SK-N-SH (cell line): ENCODE data around the gene ERGIC1. TPM values are rescaled to one million over a fixed set of nuclear protein-coding genes. Genes with fewer than 3 reads are reported as not detected.
A peak's percentile ranks its signal among the peaks of the same experiment; 100 is the strongest.

Experiments used
- CTCF ChIA-PET: fragments of 300-600, 350-600 bp; formaldehyde crosslinking; extraction: SDS; loops from one replicate; lab custom pipeline; 2021; lab: Yijun Ruan, JAX
- POLR2A ChIA-PET: fragments of 350-600 bp; sonication (Branson Sonifier 250); formaldehyde crosslinking; extraction: SDS; loops from one replicate; lab custom pipeline; 2020; ENCODE audit warnings: antibody characterized with exemption, inconsistent platforms; lab: Yijun Ruan, JAX
- DNase-seq: peaks from one replicate; pipeline ENCODE4 v3.0.0; 2012
- H2AFZ ChIP-seq: fragments of 200-600 bp; sonication (generic); 2 replicates; pipeline ENCODE4 v1.8.1; 2016; ENCODE audit warnings: antibody characterized with exemption, mild to moderate bottlenecking, low read depth
- H3F3A ChIP-seq: fragments of 200-600 bp; sonication (generic); replicated peaks from 2 replicates; pipeline ENCODE3; 2016; ENCODE audit warnings: antibody characterized with exemption, mild to moderate bottlenecking; ENCODE audit not compliant: insufficient read depth
- H3K27ac ChIP-seq, 2 experiments: fragments of 200-500 bp in 1 of 2; fragments of 200-600 bp in 1 of 2; sonication (Bioruptor generic) in 1 of 2; sonication (generic), shearing (Covaris generic) in 1 of 2; 2 replicates each; pipeline versions ENCODE4 v1.5.1 to v1.6.1; 2014 to 2016; ENCODE audit warnings: low read depth in 2 of 2, inconsistent platforms in 1 of 2, low read length in 1 of 2, mild to moderate bottlenecking in 1 of 2, mixed read lengths in 1 of 2
- H3K27me3 ChIP-seq: fragments of 200-600 bp; sonication (generic), shearing (Covaris generic); 2 replicates; pipeline ENCODE4 v1.6.1; 2016; ENCODE audit warnings: mixed run types; ENCODE audit not compliant: insufficient read depth
- H3K36me3 ChIP-seq, 2 experiments: fragments of 200-500 bp in 1 of 2; fragments of 200-600 bp in 1 of 2; sonication (Bioruptor generic) in 1 of 2; sonication (generic) in 1 of 2; replicated peaks in 1 of 2; 2 replicates each; pipeline versions ENCODE3 to v1.5.1; 2014 to 2016; ENCODE audit warnings: low read length in 1 of 2, mild to moderate bottlenecking in 1 of 2; ENCODE audit not compliant: insufficient read depth in 2 of 2, control insufficient read depth in 1 of 2
- H3K4me1 ChIP-seq, 2 experiments: fragments of 200-500 bp in 1 of 2; fragments of 200-600 bp in 1 of 2; sonication (Bioruptor generic) in 1 of 2; sonication (generic), shearing (Covaris generic) in 1 of 2; 2 replicates each; pipeline versions ENCODE4 v1.5.1 to v1.6.1; 2014 to 2016; ENCODE audit warnings: low read depth in 1 of 2, low read length in 1 of 2, mixed run types in 1 of 2; ENCODE audit not compliant: insufficient read depth in 2 of 2, control insufficient read depth in 1 of 2
- H3K4me2 ChIP-seq: fragments of 200-600 bp; sonication (generic), shearing (Covaris generic); 2 replicates; pipeline ENCODE4 v1.6.1; 2017; ENCODE audit warnings: mixed run types
- H3K4me3 ChIP-seq, 2 experiments: fragments of 200-500 bp in 1 of 2; fragments of 200-600 bp in 1 of 2; sonication (Bioruptor generic) in 1 of 2; sonication (generic), shearing (Covaris generic) in 1 of 2; 2 replicates each; pipeline versions ENCODE4 v1.5.1 to v1.8.1; 2014 to 2016; ENCODE audit warnings: low read depth in 2 of 2, inconsistent platforms in 1 of 2, low read length in 1 of 2, mild to moderate bottlenecking in 1 of 2, mixed read lengths in 1 of 2, moderate library complexity in 1 of 2
- H3K79me2 ChIP-seq: fragments of 200-600 bp; sonication (generic); 2 replicates; pipeline ENCODE4 v1.8.1; 2017; ENCODE audit warnings: mild to moderate bottlenecking; ENCODE audit not compliant: insufficient read depth
- H3K9ac ChIP-seq: fragments of 200-600 bp; sonication (generic); 2 replicates; pipeline ENCODE4 v1.6.1; 2017; ENCODE audit warnings: mixed run types
- H3K9me2 ChIP-seq: fragments of 200-600 bp; sonication (generic); 2 replicates; pipeline ENCODE4 v1.6.1; 2017; ENCODE audit warnings: mixed run types
- H3K9me3 ChIP-seq: fragments of 200-600 bp; sonication (generic); 2 replicates; pipeline ENCODE4 v1.6.1; 2017; ENCODE audit warnings: mixed run types, mild to moderate bottlenecking, moderate library complexity
- H4K20me1 ChIP-seq: fragments of 200-600 bp; sonication (generic); 2 replicates; pipeline ENCODE4 v1.6.1; 2017; ENCODE audit warnings: mild to moderate bottlenecking, mixed run types; ENCODE audit not compliant: insufficient read depth
- ELF1 ChIP-seq: IDR thresholded peaks from 2 replicates; pipeline ENCODE4 v1.4.0; 2012
- FOSL2 ChIP-seq: IDR thresholded peaks from 2 replicates; pipeline ENCODE4 v1.4.0; 2012; ENCODE audit warnings: low read depth, mild to moderate bottlenecking, moderate library complexity, borderline replicate concordance
- FOXJ3 ChIP-seq: sonication (generic); formaldehyde crosslinking; IDR thresholded peaks from 2 replicates; pipeline ENCODE4 v1.5.1; 2020; ENCODE audit warnings: mild to moderate bottlenecking, missing genetic modification reagents
- MEF2A ChIP-seq: IDR thresholded peaks from 2 replicates; pipeline ENCODE4 v1.4.0; 2012; ENCODE audit warnings: low read depth, borderline replicate concordance
- MXI1 ChIP-seq: IDR thresholded peaks from 2 replicates; pipeline ENCODE4 v1.6.1; 2012; ENCODE audit warnings: mild to moderate bottlenecking, low read depth, low read length, improper control_type of control experiment
- NFIC ChIP-seq: IDR thresholded peaks from 2 replicates; pipeline ENCODE4 v1.4.0; 2012; ENCODE audit warnings: borderline replicate concordance
- RAD21 ChIP-seq: IDR thresholded peaks from 2 replicates; pipeline ENCODE4 v1.6.1; 2012; ENCODE audit warnings: mild to moderate bottlenecking, low read length
- RXRA ChIP-seq: IDR thresholded peaks from 2 replicates; pipeline ENCODE4 v1.4.0; 2012; ENCODE audit warnings: low read depth, mild to moderate bottlenecking, borderline replicate concordance
- SIN3A ChIP-seq: IDR thresholded peaks from 2 replicates; pipeline ENCODE4 v1.6.1; 2012; ENCODE audit warnings: low read depth, mild to moderate bottlenecking, low read length, moderate library complexity, borderline replicate concordance
- SMC3 ChIP-seq: IDR thresholded peaks from 2 replicates; pipeline ENCODE4 v1.6.1; 2012; ENCODE audit warnings: low read depth, low read length, improper control_type of control experiment
- YY1 ChIP-seq: IDR thresholded peaks from 2 replicates; pipeline ENCODE4 v1.4.0; 2012; ENCODE audit warnings: low read depth, mild to moderate bottlenecking
- WGBS: methylation state at CpG from one replicate; pipeline ENCODE4 v1.1.6; 2017; ENCODE audit warnings: low lambda C conversion rate; 5-methylcytosine and 5-hydroxymethylcytosine counted together
- polyA plus RNA-seq, 3 experiments: library from polyadenylated mRNA; depleted of rRNA; stranded (reverse); fragments of >200 nt; gene quantifications; 2 replicates each; pipeline ENCODE4 v1.2.3, GENCODE V29; 2012
- TF ChIP-seq, protein P1 (sequence below): IDR thresholded peaks from 2 replicates; pipeline ENCODE4 v1.4.0; 2012; ENCODE audit warnings: low read depth, borderline replicate concordance
- TF ChIP-seq, protein P2 (sequence below): IDR thresholded peaks from 2 replicates; pipeline ENCODE4 v1.4.0; 2012; ENCODE audit warnings: low read depth
- TF ChIP-seq, protein P3 (sequence below): fragments of 150-350 bp; IDR thresholded peaks from 2 replicates; pipeline ENCODE4 v1.6.1; 2017; ENCODE audit warnings: antibody characterized with exemption, low read length, low read depth, borderline replicate concordance
- TF ChIP-seq, protein P4 (sequence below): IDR thresholded peaks from 2 replicates; pipeline ENCODE4; 2012

The ERGIC1 gene
- polyA plus RNA-seq, 1 of the 3 experiments (the other 2 are of a cell fraction) = 101 TPM

DNA sequence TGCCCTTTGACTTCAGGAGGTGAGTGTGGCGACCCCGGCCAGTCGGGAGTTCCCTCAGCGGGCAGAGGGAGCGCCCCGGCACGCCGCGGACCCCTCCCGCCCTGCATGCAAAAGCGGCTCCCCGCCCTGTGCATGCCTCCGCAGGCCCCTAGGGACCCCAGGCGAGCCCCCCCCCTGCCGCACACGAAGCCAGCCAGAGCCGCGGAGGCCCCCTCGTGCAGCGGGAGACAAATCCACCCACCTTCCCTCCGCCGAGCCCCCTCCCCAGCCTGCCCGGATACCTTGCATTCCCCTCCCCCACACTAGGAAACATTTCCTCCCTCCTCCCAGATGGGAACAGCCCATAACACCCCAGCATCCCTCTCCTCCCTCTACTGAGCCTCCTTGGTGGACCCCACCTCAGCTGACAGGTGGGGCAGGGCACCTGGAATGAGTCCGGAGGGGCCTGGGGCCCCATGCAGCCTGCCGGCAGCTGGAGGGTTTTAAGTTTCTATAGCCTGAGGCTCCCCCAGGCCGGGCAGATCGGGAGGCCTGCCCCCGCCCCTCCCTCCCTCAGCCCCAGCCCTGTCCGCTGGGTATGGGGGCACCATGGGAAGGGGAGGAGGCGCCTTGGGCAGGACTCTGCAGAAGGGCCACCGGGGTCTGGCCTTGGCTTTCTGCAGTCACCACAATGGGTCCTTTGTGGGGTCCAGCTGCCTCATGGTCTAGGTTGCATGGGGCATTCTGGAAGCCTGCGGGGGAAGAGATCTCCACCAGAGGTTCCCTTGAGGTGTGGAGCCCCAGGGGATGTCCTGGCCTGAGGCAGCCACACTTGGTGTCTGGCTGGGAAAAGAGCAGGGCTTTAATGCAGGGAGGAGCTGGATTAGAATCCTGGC lies 601 bp downstream of the ERGIC1 start:
- H3K27ac ChIP-seq = peak overlapping the region; percentile 39 to 62; a peak in 3 of 4 replicates
- peak; percentile 64 for DNase-seq

DNA sequence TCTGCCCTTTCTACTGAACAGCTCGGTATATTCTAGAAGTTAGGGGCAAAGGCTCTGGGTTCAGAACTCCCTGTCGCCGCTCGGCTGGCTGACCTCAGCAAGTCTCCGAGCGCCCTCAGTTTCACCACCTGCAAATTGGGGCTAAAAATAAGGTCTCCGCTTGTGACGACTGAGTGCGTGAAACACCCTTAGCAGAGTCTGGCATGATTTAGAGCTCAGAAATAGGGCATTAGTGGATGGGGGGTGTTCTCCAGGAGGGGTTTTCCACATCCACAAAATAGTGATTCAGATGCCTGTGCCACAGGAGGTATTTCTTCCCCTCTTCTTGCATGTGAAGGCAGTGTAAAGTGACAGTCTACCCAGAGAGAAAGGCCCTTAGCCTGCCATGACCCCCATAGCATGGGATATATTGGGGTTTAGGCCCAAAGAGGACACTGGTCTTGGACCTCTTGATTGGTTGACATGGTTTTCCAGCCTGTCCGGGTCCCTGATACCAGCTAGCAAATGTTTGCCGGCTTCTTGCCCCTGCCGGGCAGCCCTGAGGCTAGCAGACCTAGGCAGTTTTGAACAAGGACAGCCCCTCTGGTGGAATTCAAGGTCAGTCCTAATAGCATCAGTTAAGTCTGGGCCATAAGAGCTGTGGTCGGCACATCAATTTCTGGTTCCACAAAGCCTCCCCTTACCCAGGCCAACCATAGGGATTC lies 1.4 kb downstream of the ERGIC1 start:
- peak overlapping the region; percentile 81 for H3K9ac ChIP-seq
- H4K20me1 ChIP-seq = peaks cover 14% of the 10 kb centered on the region
- no peak for DNase-seq
- peaks cover 53% of the 10 kb centered on the region for H3K79me2 ChIP-seq
- H3K4me3 ChIP-seq = peak overlapping the region; percentile 64 to 92
- no peak for TF ChIP-seq NFIC
- CTCF ChIA-PET = interaction anchor here (0.8 to 2.7 kb wide), 6 partner anchors 97 to 137 kb away, joined by 3 to 11 read pairs (median 3); no protein-coding TSS in a partner anchor
- POLR2A ChIA-PET = no interaction called here
- 84% methylated on average over 13 of the region's 13 CpGs for WGBS
- H3K4me1 ChIP-seq = peaks cover 0 to 21% of the 10 kb centered on the region in 2 experiments; a peak in 2 of 4 replicates
- no peaks in the 10 kb centered on the region for H3K27me3 ChIP-seq
- no peak overlapping the region for H2AFZ ChIP-seq
- H3K27ac ChIP-seq = no peak overlapping the region
- peaks cover 4 to 9% of the 10 kb centered on the region in 2 experiments for H3K36me3 ChIP-seq
- H3F3A ChIP-seq = no peaks in the 10 kb centered on the region
- H3K4me2 ChIP-seq = peak overlapping the region; percentile 97
- H3K9me3 ChIP-seq = no peaks in the 10 kb centered on the region
- no peaks in the 10 kb centered on the region for H3K9me2 ChIP-seq

More for the DNA sequence above, 601 bp downstream of the ERGIC1 start:
- Histone ChIP-seq H2AFZ (peak overlapping the region; percentile 70; the same call in 1 of the 2 replicates), H3F3A (no peaks in the 10 kb centered on the region), H3K4me2 (peak overlapping the region; percentile 97), H3K4me3 (peak overlapping the region; percentile 64 to 92), H3K9me3 (no peaks in the 10 kb centered on the region), H3K36me3 (peaks cover 4% of the 10 kb centered on the region in 2 experiments), H4K20me1 (peaks cover 14% of the 10 kb centered on the region), H3K27me3 (no peaks in the 10 kb centered on the region), H3K9ac (peak overlapping the region; percentile 81), H3K4me1 (peaks cover 0 to 21% of the 10 kb centered on the region in 2 experiments; a peak in 2 of 4 replicates), H3K9me2 (no peaks in the 10 kb centered on the region), H3K79me2 (peaks cover 52% of the 10 kb centered on the region)
- WGBS = 2% methylated on average over 16 of the region's 32 CpGs
- CTCF ChIA-PET = interaction anchor here (0.8 to 2.7 kb wide), 3 partner anchors 107 to 137 kb away, joined by 3 to 11 read pairs (median 3); no protein-coding TSS in a partner anchor
- POLR2A ChIA-PET = no interaction called here
- 0 out of 2 replicates have a peak, but pooled peaks have one; percentile 10 for TF ChIP-seq MXI1
- TF ChIP-seq, protein P1, sequence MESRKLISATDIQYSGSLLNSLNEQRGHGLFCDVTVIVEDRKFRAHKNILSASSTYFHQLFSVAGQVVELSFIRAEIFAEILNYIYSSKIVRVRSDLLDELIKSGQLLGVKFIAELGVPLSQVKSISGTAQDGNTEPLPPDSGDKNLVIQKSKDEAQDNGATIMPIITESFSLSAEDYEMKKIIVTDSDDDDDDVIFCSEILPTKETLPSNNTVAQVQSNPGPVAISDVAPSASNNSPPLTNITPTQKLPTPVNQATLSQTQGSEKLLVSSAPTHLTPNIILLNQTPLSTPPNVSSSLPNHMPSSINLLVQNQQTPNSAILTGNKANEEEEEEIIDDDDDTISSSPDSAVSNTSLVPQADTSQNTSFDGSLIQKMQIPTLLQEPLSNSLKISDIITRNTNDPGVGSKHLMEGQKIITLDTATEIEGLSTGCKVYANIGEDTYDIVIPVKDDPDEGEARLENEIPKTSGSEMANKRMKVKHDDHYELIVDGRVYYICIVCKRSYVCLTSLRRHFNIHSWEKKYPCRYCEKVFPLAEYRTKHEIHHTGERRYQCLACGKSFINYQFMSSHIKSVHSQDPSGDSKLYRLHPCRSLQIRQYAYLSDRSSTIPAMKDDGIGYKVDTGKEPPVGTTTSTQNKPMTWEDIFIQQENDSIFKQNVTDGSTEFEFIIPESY = no peak

DNA sequence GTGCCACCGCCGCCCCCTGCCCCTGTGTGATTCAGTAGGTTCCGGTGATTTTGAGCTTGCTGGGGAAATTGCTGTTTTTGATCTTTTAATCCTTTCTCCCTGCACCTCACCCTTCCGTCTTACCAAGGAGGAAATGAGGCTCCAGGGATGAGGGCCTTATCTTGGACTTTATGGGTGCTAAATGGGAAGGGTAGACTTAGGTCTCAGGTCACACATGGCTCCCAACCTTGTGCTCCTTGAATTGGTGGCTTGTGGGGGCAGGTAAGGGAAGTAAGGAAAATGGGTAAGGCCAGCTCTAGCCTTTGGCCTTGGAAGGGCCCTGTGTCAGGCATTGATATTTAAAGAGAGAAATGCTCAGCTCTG lies 1.9 kb downstream of the ERGIC1 start:
- Histone ChIP-seq H3K36me3 (peaks cover 4 to 12% of the 10 kb centered on the region in 2 experiments), H4K20me1 (peaks cover 14% of the 10 kb centered on the region), H3K9me2 (no peaks in the 10 kb centered on the region), H3K79me2 (peaks cover 56% of the 10 kb centered on the region), H3F3A (no peaks in the 10 kb centered on the region), H3K27me3 (no peaks in the 10 kb centered on the region), H3K4me3 (no peak overlapping the region), H3K27ac (no peak overlapping the region), H3K4me1 (peaks cover 0 to 21% of the 10 kb centered on the region in 2 experiments; a peak in 2 of 4 replicates), H3K4me2 (peak overlapping the region; percentile 97), H3K9me3 (no peaks in the 10 kb centered on the region), H2AFZ (no peak overlapping the region), H3K9ac (no peak overlapping the region)
- no peak for DNase-seq
- WGBS = 90% methylated on average over 4 of the region's 4 CpGs
- CTCF ChIA-PET = interaction anchor here (0.9 to 2.7 kb wide), 5 partner anchors 96 to 138 kb away, joined by 3 to 11 read pairs (median 3); no protein-coding TSS in a partner anchor
- POLR2A ChIA-PET = no interaction called here
- no peak for TF ChIP-seq ELF1
- no peak for TF ChIP-seq YY1
- TF ChIP-seq SIN3A = no peak
- TF ChIP-seq, protein P2, sequence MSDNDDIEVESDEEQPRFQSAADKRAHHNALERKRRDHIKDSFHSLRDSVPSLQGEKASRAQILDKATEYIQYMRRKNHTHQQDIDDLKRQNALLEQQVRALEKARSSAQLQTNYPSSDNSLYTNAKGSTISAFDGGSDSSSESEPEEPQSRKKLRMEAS = no peak
- TF ChIP-seq RAD21 = no peak
- no peak for TF ChIP-seq SMC3
- no peak for TF ChIP-seq RXRA
- TF ChIP-seq MEF2A = no peak
- TF ChIP-seq, protein P3, sequence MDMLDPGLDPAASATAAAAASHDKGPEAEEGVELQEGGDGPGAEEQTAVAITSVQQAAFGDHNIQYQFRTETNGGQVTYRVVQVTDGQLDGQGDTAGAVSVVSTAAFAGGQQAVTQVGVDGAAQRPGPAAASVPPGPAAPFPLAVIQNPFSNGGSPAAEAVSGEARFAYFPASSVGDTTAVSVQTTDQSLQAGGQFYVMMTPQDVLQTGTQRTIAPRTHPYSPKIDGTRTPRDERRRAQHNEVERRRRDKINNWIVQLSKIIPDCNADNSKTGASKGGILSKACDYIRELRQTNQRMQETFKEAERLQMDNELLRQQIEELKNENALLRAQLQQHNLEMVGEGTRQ = no peak
- no peak for TF ChIP-seq FOXJ3 (CRISPR knock-in tag)
- TF ChIP-seq, protein P4, sequence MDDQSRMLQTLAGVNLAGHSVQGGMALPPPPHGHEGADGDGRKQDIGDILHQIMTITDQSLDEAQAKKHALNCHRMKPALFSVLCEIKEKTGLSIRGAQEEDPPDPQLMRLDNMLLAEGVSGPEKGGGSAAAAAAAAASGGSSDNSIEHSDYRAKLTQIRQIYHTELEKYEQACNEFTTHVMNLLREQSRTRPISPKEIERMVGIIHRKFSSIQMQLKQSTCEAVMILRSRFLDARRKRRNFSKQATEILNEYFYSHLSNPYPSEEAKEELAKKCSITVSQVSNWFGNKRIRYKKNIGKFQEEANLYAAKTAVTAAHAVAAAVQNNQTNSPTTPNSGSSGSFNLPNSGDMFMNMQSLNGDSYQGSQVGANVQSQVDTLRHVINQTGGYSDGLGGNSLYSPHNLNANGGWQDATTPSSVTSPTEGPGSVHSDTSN = no peak
- TF ChIP-seq FOSL2 = no peak
